ENCODE measurements around the gene PVALEF.

The PVALEF gene

DNA sequence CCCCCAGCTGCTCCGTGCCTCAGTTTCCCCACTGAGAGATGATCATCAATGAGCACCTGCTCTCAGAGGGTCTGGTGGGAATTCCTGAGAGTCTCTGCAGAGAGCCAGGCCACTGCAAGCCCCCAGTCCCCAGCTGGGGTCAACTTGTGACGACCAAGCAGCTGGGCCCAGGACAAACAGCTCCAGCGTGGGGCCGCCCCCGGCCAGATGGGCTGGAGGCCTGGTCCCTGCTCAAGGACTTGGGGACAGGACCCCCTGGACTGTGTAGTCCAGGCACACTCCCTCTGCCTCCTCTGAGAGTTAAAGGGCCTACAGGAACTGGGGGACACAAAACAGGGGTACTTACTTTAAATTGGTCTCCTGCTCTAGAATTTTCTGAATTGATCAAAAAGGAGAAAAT lies 17.3 kb downstream of the PVALEF start:
- H3K36me3 ChIP-seq, result peaks cover 6% of the 10 kb centered on the region; the same call in 1 of the 2 replicates
- DNase-seq, result no peak
- H3K9me3 ChIP-seq (ENCODE audit: severe bottlenecking), result peaks cover 5% of the 10 kb centered on the region
- TF ChIP-seq, protein P1, sequence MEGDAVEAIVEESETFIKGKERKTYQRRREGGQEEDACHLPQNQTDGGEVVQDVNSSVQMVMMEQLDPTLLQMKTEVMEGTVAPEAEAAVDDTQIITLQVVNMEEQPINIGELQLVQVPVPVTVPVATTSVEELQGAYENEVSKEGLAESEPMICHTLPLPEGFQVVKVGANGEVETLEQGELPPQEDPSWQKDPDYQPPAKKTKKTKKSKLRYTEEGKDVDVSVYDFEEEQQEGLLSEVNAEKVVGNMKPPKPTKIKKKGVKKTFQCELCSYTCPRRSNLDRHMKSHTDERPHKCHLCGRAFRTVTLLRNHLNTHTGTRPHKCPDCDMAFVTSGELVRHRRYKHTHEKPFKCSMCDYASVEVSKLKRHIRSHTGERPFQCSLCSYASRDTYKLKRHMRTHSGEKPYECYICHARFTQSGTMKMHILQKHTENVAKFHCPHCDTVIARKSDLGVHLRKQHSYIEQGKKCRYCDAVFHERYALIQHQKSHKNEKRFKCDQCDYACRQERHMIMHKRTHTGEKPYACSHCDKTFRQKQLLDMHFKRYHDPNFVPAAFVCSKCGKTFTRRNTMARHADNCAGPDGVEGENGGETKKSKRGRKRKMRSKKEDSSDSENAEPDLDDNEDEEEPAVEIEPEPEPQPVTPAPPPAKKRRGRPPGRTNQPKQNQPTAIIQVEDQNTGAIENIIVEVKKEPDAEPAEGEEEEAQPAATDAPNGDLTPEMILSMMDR (IDR thresholded peaks at IDR 0.05; ENCODE audit: low read depth, low read length), result no peak
- no peaks in the 10 kb centered on the region for H3K27me3 ChIP-seq (ENCODE audit: insufficient read depth, low read depth, severe bottlenecking)
- H3K27ac ChIP-seq, result no peak overlapping the region
- no peak overlapping the region for H3K4me3 ChIP-seq (ENCODE audit: low read depth, low read length)

DNA sequence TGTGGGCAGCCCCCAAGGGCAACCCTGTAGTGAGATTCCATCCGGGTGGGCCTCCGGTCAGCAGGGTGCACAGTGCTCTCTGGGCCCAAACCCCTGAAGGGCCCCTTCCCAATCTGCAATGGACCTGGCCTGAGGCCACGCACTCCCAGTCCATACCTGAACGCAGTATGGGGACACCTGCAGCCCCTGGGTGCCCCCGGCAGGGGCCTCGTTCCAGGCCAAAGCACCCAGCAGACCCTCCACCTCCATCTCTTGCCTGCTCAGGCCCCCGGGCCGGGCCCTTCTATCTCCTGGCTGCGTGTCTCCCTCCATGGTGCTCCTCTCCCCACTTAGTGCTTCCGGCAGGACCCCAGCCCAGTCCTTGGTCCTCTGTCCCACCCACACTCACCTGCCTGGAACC lies 18.0 kb downstream of the PVALEF start:
- TF ChIP-seq, protein P1 (IDR thresholded peaks at IDR 0.05; ENCODE audit: low read depth, low read length), result no peak
- Histone ChIP-seq H3K27me3 (ENCODE audit: insufficient read depth, low read depth, severe bottlenecking) (no peaks in the 10 kb centered on the region), H3K36me3 (peaks cover 13% of the 10 kb centered on the region), H3K27ac (no peak overlapping the region; the same call in 1 of the 2 replicates), H3K4me3 (ENCODE audit: low read depth, low read length) (no peak overlapping the region), H3K9me3 (ENCODE audit: severe bottlenecking) (peaks cover 5% of the 10 kb centered on the region)
- DNase-seq, result no peak

DNA sequence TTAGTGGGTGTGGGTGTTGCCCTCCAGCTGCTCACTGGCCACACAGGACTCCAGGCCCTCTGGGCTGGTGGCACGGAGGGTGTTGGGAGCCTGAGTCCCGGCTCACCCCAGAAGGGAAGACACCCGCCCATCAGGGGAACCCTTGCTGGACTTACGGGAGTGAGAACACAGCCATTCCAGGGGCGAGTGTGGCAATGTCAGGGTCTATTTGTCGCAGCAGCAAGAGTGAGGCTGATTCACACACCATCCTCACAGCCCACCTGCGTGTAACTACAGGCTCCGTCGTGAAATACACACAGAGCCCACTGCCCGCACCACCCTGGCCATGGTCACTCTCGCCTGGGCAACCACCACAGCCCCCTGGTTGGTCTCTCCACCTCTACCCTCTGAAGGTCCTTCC lies 18.5 kb downstream of the PVALEF start:
- TF ChIP-seq, protein P1 (IDR thresholded peaks at IDR 0.05; ENCODE audit: low read depth, low read length), result no peak

DNA sequence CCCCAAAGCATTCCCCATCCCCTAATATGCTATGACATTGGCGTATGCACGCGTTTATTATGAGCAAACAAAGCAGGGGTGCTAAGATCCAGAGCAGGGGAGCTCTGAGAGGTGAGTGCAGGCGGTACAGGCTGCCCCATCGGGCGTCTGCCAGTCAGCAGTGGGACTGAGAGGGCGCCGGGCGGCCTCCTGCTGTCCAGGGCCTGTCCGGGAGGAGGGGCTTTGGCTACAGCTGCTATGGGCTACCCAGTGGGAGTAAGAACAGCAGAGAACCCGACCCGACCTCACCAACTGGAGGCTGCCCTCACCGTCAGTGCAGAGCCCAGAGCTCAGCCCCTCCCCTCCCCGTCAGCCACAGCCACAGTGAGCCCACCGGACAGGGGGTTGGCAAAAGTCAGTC lies 19.2 kb downstream of the PVALEF start:
- H3K27me3 ChIP-seq (ENCODE audit: insufficient read depth, low read depth, severe bottlenecking), result no peaks in the 10 kb centered on the region
- TF ChIP-seq, protein P1 (IDR thresholded peaks at IDR 0.05; ENCODE audit: low read depth, low read length), result no peak

More for the DNA sequence above, 18.5 kb downstream of the PVALEF start:
- Histone ChIP-seq H3K36me3 (peaks cover 18% of the 10 kb centered on the region), H3K9me3 (ENCODE audit: severe bottlenecking) (peaks cover 5% of the 10 kb centered on the region), H3K27ac (peak overlapping the region; percentile 7; the same call in 1 of the 2 replicates), H3K27me3 (ENCODE audit: insufficient read depth, low read depth, severe bottlenecking) (no peaks in the 10 kb centered on the region), H3K4me3 (ENCODE audit: low read depth, low read length) (no peak overlapping the region)
- DNase-seq, result no peak

DNA sequence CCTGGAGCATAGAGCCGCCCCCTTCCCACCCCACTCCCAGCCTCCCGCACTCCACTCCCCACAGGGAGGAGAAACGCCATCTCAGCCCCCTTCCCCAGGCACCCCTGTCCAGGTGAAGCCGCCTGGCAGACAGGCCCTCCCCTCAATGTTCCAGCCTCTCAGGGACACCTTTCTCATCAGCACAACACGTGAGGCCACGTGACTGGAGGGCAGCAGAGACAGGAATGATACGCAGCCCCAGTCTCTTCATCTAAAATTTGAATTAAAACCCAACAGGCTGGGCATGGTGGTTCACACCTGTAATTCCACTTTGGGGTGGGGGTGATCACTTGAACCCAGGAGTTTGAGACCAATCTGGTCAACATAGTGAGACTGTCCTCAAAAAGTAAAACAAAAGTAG lies 20.9 kb downstream of the PVALEF start:
- no peaks in the 10 kb centered on the region for H3K27me3 ChIP-seq (ENCODE audit: insufficient read depth, low read depth, severe bottlenecking)
- no peak for DNase-seq
- peaks cover 5% of the 10 kb centered on the region for H3K9me3 ChIP-seq (ENCODE audit: severe bottlenecking)
- no peak overlapping the region for H3K4me3 ChIP-seq (ENCODE audit: low read depth, low read length)
- TF ChIP-seq, protein P1 (IDR thresholded peaks at IDR 0.05; ENCODE audit: low read depth, low read length), result no peak
- H3K36me3 ChIP-seq, result peaks cover 42% of the 10 kb centered on the region
- no peak overlapping the region for H3K27ac ChIP-seq

More for the DNA sequence above, 19.2 kb downstream of the PVALEF start:
- H3K27ac ChIP-seq, result peak overlapping the region; percentile 7
- peaks cover 26% of the 10 kb centered on the region for H3K36me3 ChIP-seq
- peaks cover 5% of the 10 kb centered on the region for H3K9me3 ChIP-seq (ENCODE audit: severe bottlenecking)
- peak; percentile 91 for DNase-seq
- H3K4me3 ChIP-seq (ENCODE audit: low read depth, low read length), result no peak overlapping the region

DNA sequence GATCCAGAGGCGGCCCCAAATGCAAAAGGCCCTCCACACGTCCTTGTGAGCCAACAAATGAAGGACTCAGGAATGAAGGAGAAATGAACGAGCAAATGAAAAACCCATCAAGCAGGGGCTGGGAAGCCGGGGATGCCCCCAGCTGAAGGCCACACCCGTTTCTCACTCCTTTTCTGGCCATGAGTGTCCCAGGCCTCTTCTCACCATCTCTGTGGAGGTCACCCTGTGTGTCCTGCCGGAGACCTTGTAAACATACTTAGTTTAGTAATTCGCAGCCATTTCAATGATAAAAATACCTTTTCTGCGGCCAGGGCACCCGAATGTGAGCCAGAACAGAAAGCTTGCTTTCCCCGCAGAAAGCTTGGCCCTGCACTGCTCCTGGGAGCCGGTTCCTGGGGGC lies 21.8 kb downstream of the PVALEF start:
- peaks cover 5% of the 10 kb centered on the region for H3K9me3 ChIP-seq (ENCODE audit: severe bottlenecking)
- H3K36me3 ChIP-seq, result peaks cover 51% of the 10 kb centered on the region
- TF ChIP-seq, protein P1 (IDR thresholded peaks at IDR 0.05; ENCODE audit: low read depth, low read length), result no peak
- H3K27me3 ChIP-seq (ENCODE audit: insufficient read depth, low read depth, severe bottlenecking), result no peaks in the 10 kb centered on the region
- DNase-seq, result no peak
- H3K4me3 ChIP-seq (ENCODE audit: low read depth, low read length), result no peak overlapping the region
- H3K27ac ChIP-seq, result peak overlapping the region; percentile 1; the same call in 1 of the 2 replicates

All from WERI-Rb-1 (cell line).